K562 (cell line): Measurements from ENCODE around the gene LYZL6. TPM values are rescaled to one million over a fixed set of nuclear protein-coding genes. Genes with fewer than 3 reads are reported as not detected.

Experiments used
- BHLHE40 ChIP-seq: IDR thresholded peaks from 2 replicates; pipeline ENCODE4 v1.6.1; 2011; ENCODE audit warnings: low read length, improper control_type of control experiment
- EP400 ChIP-seq: fragments of 450-650 bp; IDR thresholded peaks from 2 replicates; pipeline ENCODE4 v1.6.1; 2017; ENCODE audit warnings: antibody characterized with exemption, mild to moderate bottlenecking, moderate library complexity
- HDGF ChIP-seq: fragments of 450-650 bp; IDR thresholded peaks from 2 replicates; pipeline ENCODE4 v1.6.1; 2016
- KDM1A ChIP-seq, 2 experiments: fragments of 450-650 bp; IDR thresholded peaks; 2 replicates each; pipeline ENCODE4 v1.6.1; 2016; ENCODE audit warnings: mild to moderate bottlenecking in 2 of 2
- KLF13 ChIP-seq: fragments of 450-650 bp; IDR thresholded peaks from 2 replicates; pipeline ENCODE4 v1.6.1; 2016; ENCODE audit warnings: missing genetic modification characterization, low read depth, mild to moderate bottlenecking, missing compliant biosample characterization, moderate library complexity, borderline replicate concordance
- MTA1 ChIP-seq: fragments of 450-650 bp; IDR thresholded peaks from 2 replicates; pipeline ENCODE4 v1.6.1; 2017; ENCODE audit warnings: borderline replicate concordance
- PRMT5 ChIP-seq: sonication (generic); formaldehyde crosslinking; IDR thresholded peaks from 2 replicates; pipeline ENCODE4 v1.5.0; 2020; ENCODE audit warnings: missing genetic modification reagents
- SLC30A9 ChIP-seq: fragments of 250-450 bp; sonication (Bioruptor Pico); IDR thresholded peaks from 2 replicates; pipeline ENCODE4 v1.8.0; 2022; ENCODE audit warnings: mild to moderate bottlenecking, moderate library complexity
- TCF7 ChIP-seq: sonication (generic); IDR thresholded peaks from 2 replicates; pipeline ENCODE4 v1.6.1; 2016; ENCODE audit warnings: antibody characterized with exemption, borderline replicate concordance
- U2AF1 ChIP-seq: fragments of 200-400 bp; formaldehyde crosslinking; optimal IDR thresholded peaks from 2 replicates; pipeline ENCODE3; 2017; ENCODE audit warnings: mild to moderate bottlenecking, low read depth, low read length, moderate library complexity
- ZFX ChIP-seq: sonication (generic); formaldehyde crosslinking; IDR thresholded peaks from 2 replicates; pipeline ENCODE4 v1.8.0; 2022; ENCODE audit warnings: mild to moderate bottlenecking, missing genetic modification reagents, moderate library complexity
- ZNF175 ChIP-seq: fragments of 200-800 bp; sonication (Bioruptor generic); IDR thresholded peaks from 2 replicates; pipeline ENCODE4 v1.6.1; 2016; ENCODE audit warnings: low read depth, mild to moderate bottlenecking, missing genetic modification characterization, missing compliant biosample characterization
- ZNF217 ChIP-seq: sonication (generic); formaldehyde crosslinking; IDR thresholded peaks from 2 replicates; pipeline ENCODE4 v1.8.0; 2022; ENCODE audit warnings: mild to moderate bottlenecking, missing genetic modification reagents
- ZNF408 ChIP-seq: fragments of 250-450 bp; sonication (Bioruptor Pico); IDR thresholded peaks from 2 replicates; pipeline ENCODE4 v1.4.0; 2020; ENCODE audit warnings: low read depth, mild to moderate bottlenecking, moderate library complexity
- polyA plus RNA-seq, 8 experiments: library from polyadenylated mRNA; depleted of rRNA in 4 of 8; stranded (reverse) in 5 of 8; unstranded in 3 of 8; fragments of >200 nt; fragmentation: Nextera tagmentation in 2 of 8; fragmentation: Illumina TruSeq in 1 of 8; extraction: Ambion mirVana in 2 of 8; extraction: Trizol in 1 of 8; gene quantifications; 2 replicates each; pipeline versions ENCODE4 v1.2.1 to v1.2.3, GENCODE V29; 2011 to 2014; ENCODE audit warnings: inconsistent platforms in 1 of 8, missing spikeins in 1 of 8
- total RNA-seq, 7 experiments: library from RNA; depleted of rRNA in 6 of 7; stranded (reverse); fragments of >200 nt in 6 of 7; fragmentation: Illumina TruSeq in 2 of 7; extraction: Trizol in 2 of 7; gene quantifications; 2 replicates each; pipeline versions ENCODE4 v1.2.1 to v1.2.3, GENCODE V29; 2011 to 2021; ENCODE audit warnings: low replicate concordance in 1 of 7
- TF ChIP-seq, protein P1 (sequence below): fragments of 250-450 bp; sonication (Bioruptor Pico); IDR thresholded peaks from 2 replicates; pipeline ENCODE4 v1.6.1; 2021; ENCODE audit warnings: mild to moderate bottlenecking
- TF ChIP-seq, protein P2 (sequence below): sonication (generic); formaldehyde crosslinking; IDR thresholded peaks from 2 replicates; pipeline ENCODE4 v1.8.0; 2022; ENCODE audit warnings: mild to moderate bottlenecking, missing genetic modification reagents
- TF ChIP-seq, protein P3 (sequence below): fragments of 450-650 bp; formaldehyde crosslinking; IDR thresholded peaks from 2 replicates; pipeline ENCODE4 v1.4.0; 2020; ENCODE audit warnings: mild to moderate bottlenecking, moderate library complexity
- TF ChIP-seq, protein P4 (sequence below), 2 experiments: fragments of 450-650 bp; IDR thresholded peaks; 2 replicates each; pipeline ENCODE4 v1.6.1; 2016; ENCODE audit warnings: mild to moderate bottlenecking in 2 of 2, borderline replicate concordance in 1 of 2, low read depth in 1 of 2, moderate library complexity in 1 of 2

LYZL6 gene
- total and polyA plus RNA-seq, 9 of the 15 experiments (the other 6 are each of a cell fraction or from before 2014, with no cell fraction given), result not detected

DNA sequence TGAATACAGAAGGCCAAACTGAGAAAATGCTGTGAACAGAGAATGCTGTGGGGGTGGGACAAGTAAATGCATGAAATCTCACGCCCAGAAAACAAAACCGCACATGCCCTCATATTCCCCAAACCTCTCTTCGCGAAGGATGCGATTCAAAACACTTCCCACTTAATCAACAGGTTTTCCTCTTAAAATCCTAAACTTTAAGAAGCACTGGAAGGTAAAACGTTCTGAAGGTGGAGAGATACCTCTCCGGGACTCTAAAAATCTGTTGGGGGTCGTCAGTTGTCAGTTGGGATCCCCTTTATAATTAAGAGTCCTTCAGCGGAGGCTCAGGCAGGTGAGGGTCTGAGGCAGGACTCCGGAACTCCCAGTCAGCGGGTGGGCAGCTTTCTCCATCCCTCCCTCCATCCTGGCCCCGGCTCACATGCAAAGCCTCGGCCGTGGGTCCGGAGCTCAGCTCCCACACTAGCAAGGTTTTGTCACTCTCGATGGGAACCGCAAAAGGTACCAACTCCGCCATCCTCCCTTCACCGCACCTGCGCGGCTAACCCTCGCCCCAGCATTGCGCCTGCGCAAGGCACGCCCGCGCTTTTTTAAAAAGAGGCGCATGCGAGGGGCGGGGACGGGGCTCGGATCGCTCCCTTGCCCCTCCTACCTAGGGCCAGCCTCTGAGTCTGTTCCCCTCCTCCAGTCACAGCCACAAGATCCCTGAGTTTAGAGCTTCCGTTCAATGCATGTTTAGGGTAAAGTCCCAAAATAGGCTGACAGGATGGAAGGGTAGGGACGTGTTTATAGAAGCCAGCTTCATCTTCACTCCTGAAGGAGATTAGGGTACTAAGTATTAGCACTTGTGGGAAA is 13.1 kb downstream of the LYZL6 start, which contains the start of gene RDM1 (continued):
- TF ChIP-seq, protein P1, sequence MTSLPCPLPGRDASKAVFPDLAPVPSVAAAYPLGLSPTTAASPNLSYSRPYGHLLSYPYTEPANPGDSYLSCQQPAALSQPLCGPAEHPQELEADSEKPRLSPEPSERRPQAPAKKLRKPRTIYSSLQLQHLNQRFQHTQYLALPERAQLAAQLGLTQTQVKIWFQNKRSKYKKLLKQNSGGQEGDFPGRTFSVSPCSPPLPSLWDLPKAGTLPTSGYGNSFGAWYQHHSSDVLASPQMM (CRISPR knock-in tag), result no peak
- no peak for TF ChIP-seq TCF7
- TF ChIP-seq ZNF175, result no peak
- TF ChIP-seq HDGF, result no peak
- TF ChIP-seq, protein P2, sequence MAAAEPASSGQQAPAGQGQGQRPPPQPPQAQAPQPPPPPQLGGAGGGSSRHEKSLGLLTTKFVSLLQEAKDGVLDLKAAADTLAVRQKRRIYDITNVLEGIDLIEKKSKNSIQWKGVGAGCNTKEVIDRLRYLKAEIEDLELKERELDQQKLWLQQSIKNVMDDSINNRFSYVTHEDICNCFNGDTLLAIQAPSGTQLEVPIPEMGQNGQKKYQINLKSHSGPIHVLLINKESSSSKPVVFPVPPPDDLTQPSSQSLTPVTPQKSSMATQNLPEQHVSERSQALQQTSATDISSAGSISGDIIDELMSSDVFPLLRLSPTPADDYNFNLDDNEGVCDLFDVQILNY (CRISPR knock-in tag), result no peak
- peak; percentile 75 for TF ChIP-seq BHLHE40
- TF ChIP-seq ZNF217 (CRISPR knock-in tag), result no peak
- TF ChIP-seq MTA1, result no peak
- TF ChIP-seq, protein P3, sequence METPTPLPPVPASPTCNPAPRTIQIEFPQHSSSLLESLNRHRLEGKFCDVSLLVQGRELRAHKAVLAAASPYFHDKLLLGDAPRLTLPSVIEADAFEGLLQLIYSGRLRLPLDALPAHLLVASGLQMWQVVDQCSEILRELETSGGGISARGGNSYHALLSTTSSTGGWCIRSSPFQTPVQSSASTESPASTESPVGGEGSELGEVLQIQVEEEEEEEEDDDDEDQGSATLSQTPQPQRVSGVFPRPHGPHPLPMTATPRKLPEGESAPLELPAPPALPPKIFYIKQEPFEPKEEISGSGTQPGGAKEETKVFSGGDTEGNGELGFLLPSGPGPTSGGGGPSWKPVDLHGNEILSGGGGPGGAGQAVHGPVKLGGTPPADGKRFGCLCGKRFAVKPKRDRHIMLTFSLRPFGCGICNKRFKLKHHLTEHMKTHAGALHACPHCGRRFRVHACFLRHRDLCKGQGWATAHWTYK, result no peak
- TF ChIP-seq KLF13 (tag), result no peak
- TF ChIP-seq SLC30A9 (CRISPR knock-in tag), result no peak
- TF ChIP-seq KDM1A (IDR thresholded peaks at IDR 0.05), result no peak
- TF ChIP-seq U2AF1, result no peak
- TF ChIP-seq ZFX (CRISPR knock-in tag), result no peak
- TF ChIP-seq ZNF408, result no peak
- TF ChIP-seq PRMT5, result no peak
- TF ChIP-seq, protein P4, sequence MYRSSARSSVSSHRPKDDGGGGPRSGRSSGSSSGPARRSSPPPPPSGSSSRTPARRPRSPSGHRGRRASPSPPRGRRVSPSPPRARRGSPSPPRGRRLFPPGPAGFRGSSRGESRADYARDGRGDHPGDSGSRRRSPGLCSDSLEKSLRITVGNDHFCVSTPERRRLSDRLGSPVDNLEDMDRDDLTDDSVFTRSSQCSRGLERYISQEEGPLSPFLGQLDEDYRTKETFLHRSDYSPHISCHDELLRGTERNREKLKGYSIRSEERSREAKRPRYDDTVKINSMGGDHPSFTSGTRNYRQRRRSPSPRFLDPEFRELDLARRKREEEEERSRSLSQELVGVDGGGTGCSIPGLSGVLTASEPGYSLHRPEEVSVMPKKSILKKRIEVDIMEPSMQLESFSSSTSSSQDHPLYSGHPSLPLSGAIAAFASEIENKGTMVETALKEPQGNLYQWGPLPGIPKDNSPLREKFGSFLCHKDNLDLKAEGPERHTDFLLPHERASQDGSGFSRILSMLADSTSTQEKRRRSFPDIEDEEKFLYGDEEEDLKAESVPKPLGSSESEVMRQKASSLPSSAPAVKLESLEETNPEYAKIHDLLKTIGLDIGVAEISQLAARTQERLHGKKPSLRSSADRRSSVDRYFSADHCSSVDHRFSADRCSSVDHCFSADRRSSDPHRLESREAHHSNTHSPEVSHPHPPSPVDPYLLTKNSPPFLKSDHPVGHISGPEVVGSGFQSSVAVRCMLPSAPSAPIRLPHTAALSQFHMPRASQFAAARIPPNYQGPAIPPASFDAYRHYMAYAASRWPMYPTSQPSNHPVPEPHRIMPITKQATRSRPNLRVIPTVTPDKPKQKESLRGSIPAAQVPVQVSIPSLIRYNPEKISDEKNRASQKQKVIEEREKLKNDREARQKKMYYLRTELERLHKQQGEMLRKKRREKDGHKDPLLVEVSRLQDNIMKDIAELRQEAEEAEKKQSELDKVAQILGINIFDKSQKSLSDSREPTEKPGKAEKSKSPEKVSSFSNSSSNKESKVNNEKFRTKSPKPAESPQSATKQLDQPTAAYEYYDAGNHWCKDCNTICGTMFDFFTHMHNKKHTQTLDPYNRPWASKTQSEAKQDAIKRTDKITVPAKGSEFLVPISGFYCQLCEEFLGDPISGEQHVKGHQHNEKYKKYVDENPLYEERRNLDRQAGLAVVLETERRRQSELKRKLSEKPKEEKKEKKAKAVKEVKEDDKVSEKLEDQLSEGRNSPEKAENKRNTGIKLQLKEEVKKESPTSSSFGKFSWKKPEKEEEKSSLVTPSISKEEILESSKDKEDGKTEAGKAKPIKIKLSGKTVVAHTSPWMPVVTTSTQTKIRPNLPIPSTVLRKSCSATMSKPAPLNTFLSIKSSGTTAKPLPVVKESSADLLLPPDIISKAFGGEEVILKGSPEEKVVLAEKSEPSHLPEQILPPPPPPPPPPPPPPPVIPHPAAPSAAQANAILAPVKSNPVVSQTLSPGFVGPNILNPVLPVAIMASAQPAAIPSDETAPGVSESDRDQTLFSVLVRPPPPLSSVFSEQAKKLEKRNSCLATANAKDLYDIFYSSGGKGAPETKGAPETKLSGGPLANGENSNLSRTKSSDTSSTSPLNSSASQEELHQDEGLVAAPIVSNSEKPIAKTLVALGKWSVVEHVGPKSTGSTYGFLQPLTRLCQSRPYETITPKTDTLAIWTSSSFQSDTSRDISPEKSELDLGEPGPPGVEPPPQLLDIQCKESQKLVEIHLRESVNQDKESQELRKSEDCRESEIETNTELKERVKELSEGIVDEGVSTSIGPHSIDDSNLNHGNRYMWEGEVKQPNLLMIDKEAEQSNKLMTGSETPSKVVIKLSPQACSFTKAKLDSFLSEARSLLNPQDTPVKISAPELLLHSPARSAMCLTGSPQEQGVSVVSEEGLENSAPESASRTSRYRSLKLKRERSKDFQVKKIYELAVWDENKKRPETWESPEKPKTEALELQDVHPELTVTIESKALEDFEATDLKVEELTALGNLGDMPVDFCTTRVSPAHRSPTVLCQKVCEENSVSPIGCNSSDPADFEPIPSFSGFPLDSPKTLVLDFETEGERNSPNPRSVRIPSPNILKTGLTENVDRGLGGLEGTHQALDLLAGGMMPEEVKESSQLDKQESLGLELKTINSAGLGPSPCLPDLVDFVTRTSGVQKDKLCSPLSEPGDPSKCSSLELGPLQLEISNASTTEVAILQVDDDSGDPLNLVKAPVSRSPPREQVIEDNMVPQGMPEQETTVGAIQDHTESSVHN (IDR thresholded peaks at IDR 0.05; ENCODE audit: borderline replicate concordance in 1 of 2, low read depth in 1 of 2), result no peak
- TF ChIP-seq EP400, result peak; percentile 82
